ENCODE data around the gene MBP.

MBP gene

GRCh38 chr18:77056344-77057005, 76.1 kb downstream of the MBP start:
- TF ChIP-seq, protein P1, sequence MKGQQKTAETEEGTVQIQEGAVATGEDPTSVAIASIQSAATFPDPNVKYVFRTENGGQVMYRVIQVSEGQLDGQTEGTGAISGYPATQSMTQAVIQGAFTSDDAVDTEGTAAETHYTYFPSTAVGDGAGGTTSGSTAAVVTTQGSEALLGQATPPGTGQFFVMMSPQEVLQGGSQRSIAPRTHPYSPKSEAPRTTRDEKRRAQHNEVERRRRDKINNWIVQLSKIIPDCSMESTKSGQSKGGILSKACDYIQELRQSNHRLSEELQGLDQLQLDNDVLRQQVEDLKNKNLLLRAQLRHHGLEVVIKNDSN (IDR thresholded peaks at IDR 0.05) = peak; percentile 45; the same call in 1 of the 2 replicates
- TF ChIP-seq CEBPB (IDR thresholded peaks at IDR 0.05) = no peak

GRCh38 chr18:77055429-77056300, 76.9 kb downstream of the MBP start:
- TF ChIP-seq MAX (IDR thresholded peaks at IDR 0.05) (0 out of 2 replicates have a peak, but pooled peaks have one; percentile 1), EP300 (IDR thresholded peaks at IDR 0.05; ENCODE audit: borderline replicate concordance) (no peak)

- TF ChIP-seq FOXM1 (IDR thresholded peaks at IDR 0.05; ENCODE audit: borderline replicate concordance, low read depth) = no peak
- TF ChIP-seq YY1 (IDR thresholded peaks at IDR 0.05; ENCODE audit: low read depth) = no peak
- TF ChIP-seq EGR1 (IDR thresholded peaks at IDR 0.05) = peak; percentile 65; the same call in 1 of the 2 replicates
- 0 out of 2 replicates have a peak, but pooled peaks have one; percentile 49 for TF ChIP-seq TCF12 (IDR thresholded peaks at IDR 0.05; ENCODE audit: low read depth)
- no peak for TF ChIP-seq REST (IDR thresholded peaks at IDR 0.05; ENCODE audit: low read depth)
- peak; percentile 77 for TF ChIP-seq CREB1 (IDR thresholded peaks at IDR 0.05; ENCODE audit: low read depth)
- peak; percentile 62; the same call in 1 of the 2 replicates for TF ChIP-seq CEBPB (IDR thresholded peaks at IDR 0.05)
- no peak for TF ChIP-seq NFIC (IDR thresholded peaks at IDR 0.05)
- TF ChIP-seq EP300 (IDR thresholded peaks at IDR 0.05; ENCODE audit: borderline replicate concordance) = no peak; the same call in 1 of the 2 replicates
- peak; percentile 69 for TF ChIP-seq RAD21 (IDR thresholded peaks at IDR 0.05; ENCODE audit: low read depth)
- no peak for TF ChIP-seq ZBTB7A (IDR thresholded peaks at IDR 0.05; ENCODE audit: low read depth)
- peak; percentile 59; the same call in 1 of the 2 replicates for TF ChIP-seq TEAD4 (IDR thresholded peaks at IDR 0.05)
- no peak for TF ChIP-seq TAF1 (IDR thresholded peaks at IDR 0.05; ENCODE audit: low read depth)
- TF ChIP-seq, protein P1 (IDR thresholded peaks at IDR 0.05) = no peak
- TF ChIP-seq MAX (IDR thresholded peaks at IDR 0.05) = no peak; the same call in 1 of the 2 replicates
These were observed 77.8 kb downstream of the MBP start for GRCh38 chr18:77054606-77055428.

DNA sequence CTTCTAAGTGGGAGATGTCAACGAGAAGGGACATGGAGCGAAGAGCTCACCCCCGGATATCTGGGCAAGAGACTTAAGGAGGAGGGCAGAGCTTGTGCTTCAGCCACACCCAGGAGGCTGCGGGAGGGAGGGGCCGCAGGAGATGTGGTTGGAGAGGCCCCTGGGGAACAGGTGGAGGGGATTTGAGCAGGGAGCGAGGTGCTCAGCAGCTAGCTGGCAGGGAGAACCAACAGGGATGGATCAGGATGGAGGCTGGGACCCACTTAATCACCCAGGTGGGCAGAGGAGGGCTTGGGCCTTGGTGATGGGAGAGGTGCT, 78.3 kb downstream of the MBP start:
- TF ChIP-seq EP300 (IDR thresholded peaks at IDR 0.05; ENCODE audit: borderline replicate concordance) = no peak
- TF ChIP-seq, protein P1 (IDR thresholded peaks at IDR 0.05) = no peak

GRCh38 chr18:77053616-77054287, 78.8 kb downstream of the MBP start:
- TF ChIP-seq TEAD4 (IDR thresholded peaks at IDR 0.05) (no peak), YY1 (IDR thresholded peaks at IDR 0.05; ENCODE audit: low read depth) (no peak), FOXM1 (IDR thresholded peaks at IDR 0.05; ENCODE audit: borderline replicate concordance, low read depth) (no peak), ZBTB7A (IDR thresholded peaks at IDR 0.05; ENCODE audit: low read depth) (no peak), MAX (IDR thresholded peaks at IDR 0.05) (no peak), TAF1 (IDR thresholded peaks at IDR 0.05; ENCODE audit: low read depth) (no peak), EP300 (IDR thresholded peaks at IDR 0.05; ENCODE audit: borderline replicate concordance) (no peak), REST (IDR thresholded peaks at IDR 0.05; ENCODE audit: low read depth) (no peak), CEBPB (IDR thresholded peaks at IDR 0.05) (no peak), EGR1 (IDR thresholded peaks at IDR 0.05) (no peak), NFIC (IDR thresholded peaks at IDR 0.05) (no peak), TCF12 (IDR thresholded peaks at IDR 0.05; ENCODE audit: low read depth) (no peak), CREB1 (IDR thresholded peaks at IDR 0.05; ENCODE audit: low read depth) (no peak), RAD21 (IDR thresholded peaks at IDR 0.05; ENCODE audit: low read depth) (no peak)
- TF ChIP-seq, protein P1 (IDR thresholded peaks at IDR 0.05) = no peak
